22Rv1 (cell line): ENCODE results near the gene CAMSAP1.

ENCODE experiments used
- ZFX ChIP-seq: fragments of 450-650 bp; IDR thresholded peaks from 2 replicates; pipeline ENCODE4 v1.6.1; 2017; ENCODE audit warnings: antibody characterized with exemption, borderline replicate concordance
- TF ChIP-seq, protein P1 (sequence below): fragments of 450-650 bp; IDR thresholded peaks from 2 replicates; pipeline ENCODE4 v1.5.1; 2017; ENCODE audit warnings: mild to moderate bottlenecking

DNA sequence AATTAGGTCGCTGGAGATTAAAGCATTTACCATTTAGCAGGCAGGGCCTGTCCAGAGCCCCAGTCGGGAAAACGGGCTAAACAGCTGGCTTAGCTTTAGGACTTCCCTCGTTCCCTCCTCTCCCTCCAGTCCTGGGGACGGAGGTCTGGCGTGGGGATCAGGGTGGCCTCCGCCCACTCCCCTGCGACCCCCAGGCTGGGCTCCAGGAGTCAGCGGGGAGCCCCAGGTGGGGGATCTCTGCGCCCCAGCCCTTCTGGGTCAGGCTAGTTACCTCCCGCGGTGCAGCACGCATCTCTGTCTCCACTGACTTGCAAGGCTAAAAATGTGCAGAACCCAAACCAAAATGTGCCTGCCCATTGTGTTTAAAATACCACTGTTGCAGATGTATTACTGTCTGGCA, 16.2 kb upstream of the CAMSAP1 start:
- TF ChIP-seq, protein P1, sequence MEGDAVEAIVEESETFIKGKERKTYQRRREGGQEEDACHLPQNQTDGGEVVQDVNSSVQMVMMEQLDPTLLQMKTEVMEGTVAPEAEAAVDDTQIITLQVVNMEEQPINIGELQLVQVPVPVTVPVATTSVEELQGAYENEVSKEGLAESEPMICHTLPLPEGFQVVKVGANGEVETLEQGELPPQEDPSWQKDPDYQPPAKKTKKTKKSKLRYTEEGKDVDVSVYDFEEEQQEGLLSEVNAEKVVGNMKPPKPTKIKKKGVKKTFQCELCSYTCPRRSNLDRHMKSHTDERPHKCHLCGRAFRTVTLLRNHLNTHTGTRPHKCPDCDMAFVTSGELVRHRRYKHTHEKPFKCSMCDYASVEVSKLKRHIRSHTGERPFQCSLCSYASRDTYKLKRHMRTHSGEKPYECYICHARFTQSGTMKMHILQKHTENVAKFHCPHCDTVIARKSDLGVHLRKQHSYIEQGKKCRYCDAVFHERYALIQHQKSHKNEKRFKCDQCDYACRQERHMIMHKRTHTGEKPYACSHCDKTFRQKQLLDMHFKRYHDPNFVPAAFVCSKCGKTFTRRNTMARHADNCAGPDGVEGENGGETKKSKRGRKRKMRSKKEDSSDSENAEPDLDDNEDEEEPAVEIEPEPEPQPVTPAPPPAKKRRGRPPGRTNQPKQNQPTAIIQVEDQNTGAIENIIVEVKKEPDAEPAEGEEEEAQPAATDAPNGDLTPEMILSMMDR: no peak
- TF ChIP-seq ZFX: no peak
